Measurements from ENCODE around the gene GALR3.

GALR3 gene

GRCh38 chr22:37823134-37823985 lies at the start of gene GALR3:
Gene GALR3 (plus strand): TSS chr22:37823382. CDS start chr22:37823407, 25 bp downstream.
- no peak within 1 kb of the TSS for H3K4me3 ChIP-seq (ENCODE audit: low read depth, low read length)
- no peak for TF ChIP-seq CTCF (IDR thresholded peaks at IDR 0.05; ENCODE audit: low read depth, low read length)
- no peak for TF ChIP-seq MYC (IDR thresholded peaks at IDR 0.05; ENCODE audit: low read depth, low read length)
- DNase-seq (ENCODE audit: low read depth) = no peak

GRCh38 chr22:37774728-37775127 lies 48.5 kb upstream of the GALR3 start:
- no peak overlapping the region for H3K4me3 ChIP-seq (ENCODE audit: low read depth, low read length)
- no peak for TF ChIP-seq CTCF (IDR thresholded peaks at IDR 0.05; ENCODE audit: low read depth, low read length)
- no peak for TF ChIP-seq POLR2A (IDR thresholded peaks at IDR 0.05; ENCODE audit: extremely low read depth, insufficient read length)
- no peak for TF ChIP-seq MYC (IDR thresholded peaks at IDR 0.05; ENCODE audit: low read depth, low read length)
- no peak for TF ChIP-seq MAX (IDR thresholded peaks at IDR 0.05; ENCODE audit: low read depth, low read length)
- DNase-seq (ENCODE audit: low read depth) = no peak

- TF ChIP-seq MAX (IDR thresholded peaks at IDR 0.05; ENCODE audit: low read depth, low read length) = no peak
- no peak for TF ChIP-seq CTCF (IDR thresholded peaks at IDR 0.05; ENCODE audit: low read depth, low read length)
- TF ChIP-seq MYC (IDR thresholded peaks at IDR 0.05; ENCODE audit: low read depth, low read length) = no peak
- TF ChIP-seq POLR2A (IDR thresholded peaks at IDR 0.05; ENCODE audit: extremely low read depth, insufficient read length) = no peak
- H3K4me3 ChIP-seq (ENCODE audit: low read depth, low read length) = no peak overlapping the region
- no peak for DNase-seq (ENCODE audit: low read depth)
Observed at GRCh38 chr22:37775785-37776638, 47.2 kb upstream of the GALR3 start.

GRCh38 chr22:37776639-37777005 lies 46.6 kb upstream of the GALR3 start:
- DNase-seq (ENCODE audit: low read depth) = no peak
- TF ChIP-seq MYC (IDR thresholded peaks at IDR 0.05; ENCODE audit: low read depth, low read length) = no peak
- no peak for TF ChIP-seq CTCF (IDR thresholded peaks at IDR 0.05; ENCODE audit: low read depth, low read length)
- no peak for TF ChIP-seq POLR2A (IDR thresholded peaks at IDR 0.05; ENCODE audit: extremely low read depth, insufficient read length)
- no peak for TF ChIP-seq MAX (IDR thresholded peaks at IDR 0.05; ENCODE audit: low read depth, low read length)
- H3K4me3 ChIP-seq (ENCODE audit: low read depth, low read length) = no peak overlapping the region

GRCh38 chr22:37777122-37777687 lies 46.0 kb upstream of the GALR3 start:
- no peak overlapping the region for H3K4me3 ChIP-seq (ENCODE audit: low read depth, low read length)
- DNase-seq (ENCODE audit: low read depth) = peak; percentile 66
- peak; percentile 91 for TF ChIP-seq MAX (IDR thresholded peaks at IDR 0.05; ENCODE audit: low read depth, low read length)
- no peak for TF ChIP-seq MYC (IDR thresholded peaks at IDR 0.05; ENCODE audit: low read depth, low read length)

Data from NB4 (cell line).